CD14-positive monocyte (primary cell): ENCODE data around the gene SPTB. TPM values are rescaled to one million over a fixed set of nuclear protein-coding genes. Genes with fewer than 3 reads are reported as not detected.
A peak's percentile ranks its signal among the peaks of the same experiment; 100 is the strongest.

Experiments
- DNase-seq, 3 donors: peaks; one replicate each; pipeline ENCODE4 v3.0.0-alpha.2; 2011 to 2022
- H2AFZ ChIP-seq: 2 replicates; pipeline ENCODE4 v1.6.0; 2012; ENCODE audit warnings: mild to moderate bottlenecking, low read depth, low read length, inconsistent platforms; ENCODE audit not compliant: insufficient read depth, poor library complexity, severe bottlenecking
- H3K27ac ChIP-seq, 2 donors: 1 replicate in 1 of 2; 2 replicates in 1 of 2; pipeline ENCODE4 v1.5.1; 2012 to 2013; ENCODE audit warnings: low read length in 2 of 2, control low read depth in 1 of 2, inconsistent platforms in 1 of 2, low read depth in 1 of 2, mild to moderate bottlenecking in 1 of 2
- H3K27me3 ChIP-seq, 2 donors: one replicate each; pipeline versions ENCODE4 v1.6.0 to v1.6.1; 2011 to 2013; ENCODE audit warnings: low read length in 2 of 2; ENCODE audit not compliant: control insufficient read depth in 2 of 2, insufficient read depth in 2 of 2
- H3K36me3 ChIP-seq, 2 donors: replicated peaks in 1 of 2; 1 replicate in 1 of 2; 2 replicates in 1 of 2; pipeline versions ENCODE4 v1.5.1 to v1.6.1; 2012 to 2013; ENCODE audit warnings: low read length in 2 of 2, control low read depth in 1 of 2, inconsistent platforms in 1 of 2, mild to moderate bottlenecking in 1 of 2; ENCODE audit not compliant: insufficient read depth in 2 of 2, control insufficient read depth in 1 of 2
- H3K4me1 ChIP-seq, 2 donors: 1 replicate in 1 of 2; 2 replicates in 1 of 2; pipeline versions ENCODE4 v1.5.1 to v1.6.1; 2012 to 2013; ENCODE audit warnings: low read length in 2 of 2, control low read depth in 1 of 2, inconsistent platforms in 1 of 2, mild to moderate bottlenecking in 1 of 2, moderate library complexity in 1 of 2; ENCODE audit not compliant: insufficient read depth in 2 of 2, control insufficient read depth in 1 of 2
- H3K4me2 ChIP-seq: replicated peaks from 2 replicates; pipeline ENCODE3; 2012; ENCODE audit warnings: low read length, moderate library complexity, mild to moderate bottlenecking; ENCODE audit not compliant: poor library complexity, severe bottlenecking; ENCODE audit errors: extremely low read depth
- H3K4me3 ChIP-seq, 3 experiments: fragments of 200-600 bp in 1 of 3; sonication (generic) in 1 of 3; replicated peaks in 1 of 3; 1 replicate in 2 of 3; 2 replicates in 1 of 3; pipeline ENCODE4 v1.5.1; 2011 to 2013; ENCODE audit warnings: low read length in 3 of 3, mild to moderate bottlenecking in 3 of 3, control low read depth in 2 of 3, low read depth in 2 of 3, inconsistent platforms in 1 of 3, moderate library complexity in 1 of 3
- H3K79me2 ChIP-seq: 2 replicates; pipeline ENCODE4 v1.6.0; 2012; ENCODE audit warnings: mild to moderate bottlenecking, control low read depth, inconsistent platforms, low read length, moderate library complexity; ENCODE audit not compliant: insufficient read depth
- H3K9ac ChIP-seq: 2 replicates; pipeline ENCODE4 v1.6.0; 2017; ENCODE audit warnings: low read length, mild to moderate bottlenecking; ENCODE audit not compliant: insufficient read depth, poor library complexity, severe bottlenecking
- H3K9me3 ChIP-seq, 2 donors: replicated peaks in 1 of 2; 1 replicate in 1 of 2; 2 replicates in 1 of 2; pipeline versions ENCODE4 v1.5.1 to v1.6.1; 2012 to 2013; ENCODE audit warnings: low read length in 2 of 2, control low read depth in 1 of 2; ENCODE audit not compliant: control insufficient read depth in 1 of 2, insufficient read depth in 1 of 2
- H4K20me1 ChIP-seq: 2 replicates; pipeline ENCODE4 v1.6.0; 2012; ENCODE audit warnings: mild to moderate bottlenecking, low read length, control low read depth, moderate library complexity; ENCODE audit not compliant: insufficient read depth
- H3K27ac Mint-ChIP-seq, 7 donors: one replicate each; pipeline ENCODE4 v1.8.0; 2020; ENCODE audit warnings: mild to moderate bottlenecking in 7 of 7, mixed read lengths in 7 of 7, moderate library complexity in 6 of 7, inconsistent platforms in 2 of 7
- H3K27me3 Mint-ChIP-seq, 3 donors: one replicate each; pipeline ENCODE4 v1.8.0; 2021 to 2022; ENCODE audit warnings: low read depth in 3 of 3, mild to moderate bottlenecking in 3 of 3, mixed read lengths in 3 of 3, moderate library complexity in 3 of 3, inconsistent platforms in 1 of 3
- H3K36me3 Mint-ChIP-seq, 2 donors: one replicate each; pipeline ENCODE4 v1.8.0; 2020; ENCODE audit warnings: mixed read lengths in 2 of 2, inconsistent platforms in 1 of 2, mild to moderate bottlenecking in 1 of 2
- H3K4me1 Mint-ChIP-seq: one replicate; pipeline ENCODE4 v1.8.0; 2020; ENCODE audit warnings: mild to moderate bottlenecking, mixed read lengths
- H3K4me3 Mint-ChIP-seq, 2 donors: one replicate each; pipeline ENCODE4 v1.8.0; 2020; ENCODE audit warnings: mild to moderate bottlenecking in 2 of 2, mixed read lengths in 2 of 2, moderate library complexity in 1 of 2
- H3K9me3 Mint-ChIP-seq, 7 donors: one replicate each; pipeline ENCODE4 v1.8.0; 2020 to 2022; ENCODE audit warnings: mixed read lengths in 7 of 7, mild to moderate bottlenecking in 6 of 7, moderate library complexity in 6 of 7, inconsistent platforms in 2 of 7
- WGBS: methylation state at CpG from one replicate; pipeline ENCODE4 v1.1.5; 2013; ENCODE audit warnings: missing lambda C conversion rate; ENCODE audit not compliant: insufficient coverage; 5-methylcytosine and 5-hydroxymethylcytosine counted together
- intact Hi-C, 2 donors: fragments of 100-400 bp; cut with micrococcal nuclease; formaldehyde crosslinking; loops; one replicate each; pipeline versions ENCODE4 v1.15.0 to v1.15.1; 2023
- polyA plus RNA-seq, 3 donors: library from polyadenylated mRNA; depleted of rRNA in 1 of 3; unstranded in 2 of 3; stranded (reverse) in 1 of 3; fragments of 300-500 nt in 2 of 3; fragments of >200 nt in 1 of 3; fragmentation: Illumina TruSeq in 2 of 3; gene quantifications; 1 replicate in 2 of 3; 2 replicates in 1 of 3; pipeline ENCODE4 v1.2.3, GENCODE V29; 2012 to 2021
- TF ChIP-seq, protein P1 (sequence below): fragments of 200-600 bp; IDR thresholded peaks from one replicate; pipeline ENCODE4 v1.8.0; 2022; ENCODE audit warnings: antibody characterized with exemption, mild to moderate bottlenecking

The SPTB gene
- polyA plus RNA-seq, 3 donors: not detected

DNA sequence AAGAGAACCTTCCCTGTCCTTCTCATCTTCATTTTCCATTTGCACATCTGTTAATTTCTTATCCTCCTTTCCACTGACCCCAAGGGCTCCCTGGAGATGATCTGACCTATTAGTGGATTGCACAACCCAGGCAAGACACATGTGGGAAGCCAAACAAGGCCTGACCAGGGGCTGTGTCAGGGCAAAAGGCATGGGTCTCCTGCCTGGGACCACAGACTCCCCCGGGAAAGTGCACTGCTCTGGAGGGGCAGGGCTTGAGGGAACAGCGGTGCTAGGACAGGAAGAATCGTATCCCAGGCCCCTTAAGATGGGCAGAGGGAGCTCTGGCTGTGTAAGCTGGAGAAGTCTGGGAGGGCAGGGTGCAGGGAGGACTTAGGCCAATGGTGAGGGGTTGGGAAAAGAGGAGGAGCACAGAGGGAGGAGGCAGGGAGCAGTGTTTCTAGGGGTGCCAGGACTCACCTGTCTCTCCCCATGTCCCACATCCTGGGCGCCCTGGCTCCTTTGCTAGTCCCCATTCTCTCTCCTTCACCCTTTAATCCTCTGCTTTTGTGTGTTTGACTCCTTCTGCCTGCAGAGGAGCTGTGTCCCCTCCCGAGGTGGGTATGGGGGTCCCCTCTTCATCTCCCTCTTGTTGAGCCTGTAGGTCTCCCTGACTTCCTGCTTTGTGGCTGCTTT is 150.2 kb downstream of the SPTB start:
- Histone ChIP-seq H3K79me2 (no peaks in the 10 kb centered on the region), H2AFZ (no peak overlapping the region), H3K4me2 (no peak overlapping the region), H3K27me3 (no peaks in the 10 kb centered on the region), H3K9ac (no peak overlapping the region), H3K9me3 (no peaks in the 10 kb centered on the region), H3K4me3 (no peak overlapping the region), H3K27ac (no peak overlapping the region), H4K20me1 (peaks cover 19% of the 10 kb centered on the region), H3K36me3 (peaks cover 54 to 66% of the 10 kb centered on the region in 2 donors), H3K4me1 (no peaks in the 10 kb centered on the region)
- TF ChIP-seq, protein P1, sequence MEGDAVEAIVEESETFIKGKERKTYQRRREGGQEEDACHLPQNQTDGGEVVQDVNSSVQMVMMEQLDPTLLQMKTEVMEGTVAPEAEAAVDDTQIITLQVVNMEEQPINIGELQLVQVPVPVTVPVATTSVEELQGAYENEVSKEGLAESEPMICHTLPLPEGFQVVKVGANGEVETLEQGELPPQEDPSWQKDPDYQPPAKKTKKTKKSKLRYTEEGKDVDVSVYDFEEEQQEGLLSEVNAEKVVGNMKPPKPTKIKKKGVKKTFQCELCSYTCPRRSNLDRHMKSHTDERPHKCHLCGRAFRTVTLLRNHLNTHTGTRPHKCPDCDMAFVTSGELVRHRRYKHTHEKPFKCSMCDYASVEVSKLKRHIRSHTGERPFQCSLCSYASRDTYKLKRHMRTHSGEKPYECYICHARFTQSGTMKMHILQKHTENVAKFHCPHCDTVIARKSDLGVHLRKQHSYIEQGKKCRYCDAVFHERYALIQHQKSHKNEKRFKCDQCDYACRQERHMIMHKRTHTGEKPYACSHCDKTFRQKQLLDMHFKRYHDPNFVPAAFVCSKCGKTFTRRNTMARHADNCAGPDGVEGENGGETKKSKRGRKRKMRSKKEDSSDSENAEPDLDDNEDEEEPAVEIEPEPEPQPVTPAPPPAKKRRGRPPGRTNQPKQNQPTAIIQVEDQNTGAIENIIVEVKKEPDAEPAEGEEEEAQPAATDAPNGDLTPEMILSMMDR: no peak
- Mint-ChIP-seq H3K27ac (peak overlapping the region in 3 of 7 donors; percentile 59 to 79 (median 64)), H3K4me1 (peaks cover 2% of the 10 kb centered on the region), H3K36me3 (peaks cover 65 to 72% of the 10 kb centered on the region in 2 donors), H3K27me3 (peaks cover 0 to 2% (median 2%) of the 10 kb centered on the region in 3 donors), H3K9me3 (no peaks in the 10 kb centered on the region), H3K4me3 (no peak overlapping the region)
- DNase-seq: no peak
- intact Hi-C loops: no loop called here
- 79% methylated on average over 3 of the region's 5 CpGs for WGBS

DNA sequence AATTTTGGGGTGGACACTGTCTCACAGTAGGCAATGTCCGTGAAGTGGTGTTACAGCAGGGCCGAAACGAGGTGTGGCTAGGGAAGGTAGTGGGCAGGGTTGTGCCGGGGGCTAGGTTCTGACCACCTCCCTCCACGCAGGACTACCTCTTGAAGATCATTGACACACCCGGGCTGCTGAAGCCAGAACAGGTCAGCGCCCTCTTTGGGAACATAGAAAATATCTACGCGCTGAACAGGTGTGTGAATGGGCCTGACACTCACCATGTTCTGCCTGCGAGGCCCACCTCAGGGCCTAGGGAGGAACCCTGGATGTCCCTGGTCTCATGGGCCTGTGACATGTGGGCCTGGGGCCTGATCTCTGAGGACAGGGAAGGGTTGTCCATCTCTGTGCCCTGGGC is 150.9 kb downstream of the SPTB start:
- H3K9ac ChIP-seq: no peak overlapping the region
- DNase-seq: no peak
- H3K27me3 ChIP-seq: no peaks in the 10 kb centered on the region
- H3K27ac ChIP-seq: no peak overlapping the region
- H3K27me3 Mint-ChIP-seq: peaks cover 1 to 5% (median 2%) of the 10 kb centered on the region in 3 donors
- peak overlapping the region in 2 of 7 donors; percentile 32 to 59 for H3K27ac Mint-ChIP-seq
- 96% methylated on average over 8 of the region's 10 CpGs for WGBS
- no peak overlapping the region for H2AFZ ChIP-seq
- intact Hi-C loops: no loop called here
- H3K79me2 ChIP-seq: no peaks in the 10 kb centered on the region
- peaks cover 52 to 63% of the 10 kb centered on the region in 2 donors for H3K36me3 ChIP-seq
- TF ChIP-seq, protein P1: no peak
- H3K4me3 ChIP-seq: no peak overlapping the region
- H3K36me3 Mint-ChIP-seq: peaks cover 67 to 74% of the 10 kb centered on the region in 2 donors
- H3K9me3 ChIP-seq: no peaks in the 10 kb centered on the region
- peaks cover 19% of the 10 kb centered on the region for H4K20me1 ChIP-seq
- H3K4me3 Mint-ChIP-seq: no peak overlapping the region
- no peaks in the 10 kb centered on the region for H3K9me3 Mint-ChIP-seq
- H3K4me1 ChIP-seq: peaks cover under 1 to 5% of the 10 kb centered on the region in 2 donors
- peaks cover 6% of the 10 kb centered on the region for H3K4me1 Mint-ChIP-seq
- H3K4me2 ChIP-seq: no peak overlapping the region
